Measurements from ENCODE around the gene MRPL19.
A peak's percentile ranks its signal among the peaks of the same experiment; 100 is the strongest.
"Not testable (repeated sequence)": the region's sequence is repeated elsewhere in the genome, so short reads cannot be mapped to it uniquely, and the experiment has no call there.

MRPL19 gene

GRCh38 chr2:75675908-75676307, 29.3 kb downstream of the MRPL19 start:
- DNase-seq = no peak

- no peak for DNase-seq
These were observed 29.9 kb downstream of the MRPL19 start for GRCh38 chr2:75676464-75676863.

GRCh38 chr2:75679556-75679955, 33.0 kb downstream of the MRPL19 start:
- no peak for DNase-seq

- DNase-seq = no peak
These were observed 33.8 kb downstream of the MRPL19 start for GRCh38 chr2:75680402-75680801.

GRCh38 chr2:75683430-75683829, 36.8 kb downstream of the MRPL19 start:
- not testable (repeated sequence) for DNase-seq

- DNase-seq = no peak
These were observed 41.6 kb downstream of the MRPL19 start for GRCh38 chr2:75688196-75688595.

GRCh38 chr2:75698918-75699317, 52.3 kb downstream of the MRPL19 start:
- no peak for DNase-seq

GRCh38 chr2:75702593-75702992, 56.0 kb downstream of the MRPL19 start:
- no peak for DNase-seq

GRCh38 chr2:75703589-75704287, 57.2 kb downstream of the MRPL19 start:
- no peak for DNase-seq

- DNase-seq = no peak
These were observed 59.3 kb downstream of the MRPL19 start for GRCh38 chr2:75705921-75706320.

- DNase-seq = no peak
These were observed 61.3 kb downstream of the MRPL19 start for GRCh38 chr2:75707901-75708300.

- DNase-seq = no peak
These were observed 62.7 kb downstream of the MRPL19 start for GRCh38 chr2:75709297-75709696.

GRCh38 chr2:75710220-75710576, 63.6 kb downstream of the MRPL19 start:
- no peak for DNase-seq

- DNase-seq = peak; percentile 86
These were observed 64.1 kb downstream of the MRPL19 start, which contains the start of gene GCFC2 for GRCh38 chr2:75710577-75711253. Gene GCFC2, minus strand, starts transcription at chr2:75710915. Its CDS starts 60 bp downstream, at chr2:75710855.

GRCh38 chr2:75711590-75711989, 65.0 kb downstream of the MRPL19 start:
- not testable (repeated sequence) for DNase-seq

GRCh38 chr2:75716406-75716805, 69.8 kb downstream of the MRPL19 start:
- no peak for DNase-seq

GRCh38 chr2:75719616-75720015, 73.0 kb downstream of the MRPL19 start:
- no peak for DNase-seq

- no peak for DNase-seq
These were observed 73.9 kb downstream of the MRPL19 start for GRCh38 chr2:75720525-75720924.

- no peak for DNase-seq
These were observed 76.1 kb downstream of the MRPL19 start for GRCh38 chr2:75722687-75723086.

- DNase-seq = no peak
These were observed 82.2 kb downstream of the MRPL19 start for GRCh38 chr2:75728614-75729419.

GRCh38 chr2:75729861-75730260, 83.3 kb downstream of the MRPL19 start:
- no peak for DNase-seq

- no peak for DNase-seq
These were observed 89.7 kb downstream of the MRPL19 start for GRCh38 chr2:75736276-75736675.

- DNase-seq = no peak
These were observed 91.4 kb downstream of the MRPL19 start for GRCh38 chr2:75737961-75738360.
